Measurements from ENCODE around the gene TTC19.

The TTC19 gene

DNA sequence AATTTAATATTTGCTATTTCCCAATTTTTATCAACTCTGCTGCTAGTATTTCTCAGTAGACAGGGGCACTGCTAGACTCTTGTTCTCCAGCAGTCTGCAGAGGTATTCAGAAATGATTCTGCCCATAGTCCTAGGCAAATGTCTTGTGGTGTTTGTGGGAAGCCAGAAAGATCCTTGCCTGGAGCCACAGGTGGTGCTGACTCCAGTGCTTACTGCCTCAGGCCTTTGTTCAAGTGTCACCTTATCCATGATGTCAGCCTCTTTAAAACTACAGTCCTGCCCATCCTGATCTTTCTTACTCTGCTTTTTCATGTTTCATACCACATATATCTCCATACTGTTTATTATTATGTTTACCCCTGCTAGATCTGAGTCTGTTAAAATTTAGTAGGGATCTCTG is 26.6 kb upstream of the TTC19 start:
- Histone ChIP-seq H3K14ac (ENCODE audit: low read length) (no peak overlapping the region), H3K36me3 (replicated peaks in 1 of 2; ENCODE audit: control insufficient read depth in 2 of 2, insufficient read depth in 2 of 2, low read length in 2 of 2) (peaks cover 7 to 31% of the 10 kb centered on the region in 2 donors), H3K27ac (replicated peaks; ENCODE audit: low read length) (no peak overlapping the region), H3K9ac (ENCODE audit: low read depth, low read length, poor library complexity) (no peak overlapping the region), H3K4me2 (ENCODE audit: insufficient read depth, low read length, poor library complexity, severe bottlenecking) (no peak overlapping the region), H2BK120ac (ENCODE audit: low read depth, low read length) (no peak overlapping the region), H3K18ac (ENCODE audit: low read length) (no peak overlapping the region), H2BK12ac (ENCODE audit: low read length) (no peak overlapping the region), H2BK5ac (ENCODE audit: low read length) (no peak overlapping the region), H3K9me3 (replicated peaks in 1 of 2; ENCODE audit: control insufficient read depth in 2 of 2, insufficient read depth in 1 of 2, low read depth in 1 of 2, low read length in 2 of 2) (peaks cover 2% of the 10 kb centered on the region in 2 donors), H3K27me3 (ENCODE audit: control insufficient read depth in 3 of 3, insufficient read depth in 3 of 3, low read depth in 1 of 3, low read length in 3 of 3) (no peaks in the 10 kb centered on the region), H3K79me1 (ENCODE audit: low read depth, low read length) (no peaks in the 10 kb centered on the region), H2BK15ac (ENCODE audit: low read length) (no peak overlapping the region), H3K4me3 (ENCODE audit: low read length in 2 of 2) (no peak overlapping the region), H4K8ac (ENCODE audit: low read depth, low read length) (no peak overlapping the region), H3K4ac (ENCODE audit: low read length) (no peak overlapping the region), H3K23ac (ENCODE audit: low read depth, low read length, poor library complexity) (no peak overlapping the region), H3K4me1 (ENCODE audit: control insufficient read depth in 2 of 2, insufficient read depth in 1 of 2, low read depth in 1 of 2, low read length in 2 of 2) (peaks cover under 1 to 3% of the 10 kb centered on the region in 2 donors), H4K91ac (ENCODE audit: low read depth, low read length, poor library complexity) (no peak overlapping the region), H2AK5ac (ENCODE audit: low read depth, low read length) (no peak overlapping the region), H2AFZ (ENCODE audit: low read length) (no peak overlapping the region)
- no peak for DNase-seq (ENCODE audit: low spot score)

DNA sequence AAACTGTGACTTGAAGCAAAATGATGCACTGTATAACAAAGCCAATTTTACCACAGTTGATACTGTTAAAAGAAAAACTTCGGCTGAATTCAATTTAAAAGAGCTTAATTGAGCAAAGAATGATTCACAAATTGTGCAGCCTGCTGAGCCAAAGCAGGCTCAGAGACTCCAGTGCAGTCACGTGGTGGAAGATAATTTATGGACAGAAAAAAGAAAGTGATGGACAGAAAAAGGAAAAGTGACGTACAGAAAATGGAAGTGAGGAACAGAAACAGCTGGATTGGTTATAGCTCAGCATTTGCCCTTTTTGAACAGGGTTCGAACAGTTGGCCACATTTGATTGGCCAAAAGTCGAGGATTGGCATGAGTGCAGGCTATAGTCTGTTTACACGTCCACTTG is 25.8 kb upstream of the TTC19 start:
- Histone ChIP-seq H3K27me3 (ENCODE audit: control insufficient read depth in 3 of 3, insufficient read depth in 3 of 3, low read depth in 1 of 3, low read length in 3 of 3) (no peaks in the 10 kb centered on the region), H2BK120ac (ENCODE audit: low read depth, low read length) (no peak overlapping the region), H2BK5ac (ENCODE audit: low read length) (no peak overlapping the region), H2AK5ac (ENCODE audit: low read depth, low read length) (no peak overlapping the region), H2AFZ (ENCODE audit: low read length) (no peak overlapping the region), H2BK15ac (ENCODE audit: low read length) (no peak overlapping the region), H3K4me1 (ENCODE audit: control insufficient read depth in 2 of 2, insufficient read depth in 1 of 2, low read depth in 1 of 2, low read length in 2 of 2) (peaks cover 0 to 1% of the 10 kb centered on the region in 2 donors), H3K36me3 (replicated peaks in 1 of 2; ENCODE audit: control insufficient read depth in 2 of 2, insufficient read depth in 2 of 2, low read length in 2 of 2) (peaks cover 10 to 36% of the 10 kb centered on the region in 2 donors), H4K91ac (ENCODE audit: low read depth, low read length, poor library complexity) (no peak overlapping the region), H3K23ac (ENCODE audit: low read depth, low read length, poor library complexity) (no peak overlapping the region), H3K4me3 (ENCODE audit: low read length in 2 of 2) (no peak overlapping the region), H3K9ac (ENCODE audit: low read depth, low read length, poor library complexity) (no peak overlapping the region), H3K27ac (replicated peaks; ENCODE audit: low read length) (no peak overlapping the region), H2BK12ac (ENCODE audit: low read length) (no peak overlapping the region), H3K14ac (ENCODE audit: low read length) (no peak overlapping the region), H3K9me3 (replicated peaks in 1 of 2; ENCODE audit: control insufficient read depth in 2 of 2, insufficient read depth in 1 of 2, low read depth in 1 of 2, low read length in 2 of 2) (peaks cover 2% of the 10 kb centered on the region in 2 donors), H3K4ac (ENCODE audit: low read length) (no peak overlapping the region), H3K4me2 (ENCODE audit: insufficient read depth, low read length, poor library complexity, severe bottlenecking) (no peak overlapping the region), H3K18ac (ENCODE audit: low read length) (no peak overlapping the region), H3K79me1 (ENCODE audit: low read depth, low read length) (no peaks in the 10 kb centered on the region), H4K8ac (ENCODE audit: low read depth, low read length) (no peak overlapping the region)
- DNase-seq (ENCODE audit: low spot score): no peak
- no CpG with 5 or more reads among the region's 6 CpGs for WGBS, 2 donors (ENCODE audit: extremely low coverage in 2 of 2, insufficient read length in 2 of 2, insufficient replicate concordance in 1 of 2)

DNA sequence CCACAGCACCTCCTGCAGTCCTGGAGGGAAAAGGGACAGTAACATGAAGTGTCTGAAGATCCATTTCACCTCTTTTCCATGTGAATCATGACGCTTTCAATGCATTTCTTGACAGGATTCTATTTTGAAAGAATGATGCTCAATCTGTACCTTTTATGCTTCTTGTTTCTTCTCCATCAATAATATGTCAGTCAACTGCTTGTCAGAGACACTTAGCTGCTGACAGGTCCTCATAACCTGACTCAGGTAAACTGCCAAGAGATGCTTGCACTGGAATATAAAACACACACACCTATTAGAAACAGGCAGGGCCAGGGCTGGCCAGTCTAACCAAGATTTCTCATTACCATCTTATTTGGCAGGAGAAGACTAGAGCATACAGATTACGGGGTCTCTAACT is 21.7 kb upstream of the TTC19 start:
- Histone ChIP-seq H3K4ac (ENCODE audit: low read length) (no peak overlapping the region), H2BK12ac (ENCODE audit: low read length) (no peak overlapping the region), H3K4me2 (ENCODE audit: insufficient read depth, low read length, poor library complexity, severe bottlenecking) (no peak overlapping the region), H3K79me1 (ENCODE audit: low read depth, low read length) (no peaks in the 10 kb centered on the region), H2BK15ac (ENCODE audit: low read length) (no peak overlapping the region), H3K14ac (ENCODE audit: low read length) (no peak overlapping the region), H4K8ac (ENCODE audit: low read depth, low read length) (no peak overlapping the region), H3K9me3 (replicated peaks in 1 of 2; ENCODE audit: control insufficient read depth in 2 of 2, insufficient read depth in 1 of 2, low read depth in 1 of 2, low read length in 2 of 2) (peaks cover 6 to 9% of the 10 kb centered on the region in 2 donors), H3K4me3 (ENCODE audit: low read length in 2 of 2) (no peak overlapping the region), H4K91ac (ENCODE audit: low read depth, low read length, poor library complexity) (no peak overlapping the region), H2BK120ac (ENCODE audit: low read depth, low read length) (no peak overlapping the region), H3K27ac (replicated peaks; ENCODE audit: low read length) (no peak overlapping the region), H3K36me3 (replicated peaks in 1 of 2; ENCODE audit: control insufficient read depth in 2 of 2, insufficient read depth in 2 of 2, low read length in 2 of 2) (peaks cover 21 to 65% of the 10 kb centered on the region in 2 donors), H3K23ac (ENCODE audit: low read depth, low read length, poor library complexity) (no peak overlapping the region), H3K4me1 (ENCODE audit: control insufficient read depth in 2 of 2, insufficient read depth in 1 of 2, low read depth in 1 of 2, low read length in 2 of 2) (no peaks in the 10 kb centered on the region), H2AK5ac (ENCODE audit: low read depth, low read length) (no peak overlapping the region), H3K18ac (ENCODE audit: low read length) (no peak overlapping the region), H2AFZ (ENCODE audit: low read length) (no peak overlapping the region), H3K9ac (ENCODE audit: low read depth, low read length, poor library complexity) (no peak overlapping the region), H2BK5ac (ENCODE audit: low read length) (no peak overlapping the region), H3K27me3 (ENCODE audit: control insufficient read depth in 3 of 3, insufficient read depth in 3 of 3, low read depth in 1 of 3, low read length in 3 of 3) (no peaks in the 10 kb centered on the region)
- WGBS, 2 donors (ENCODE audit: extremely low coverage in 2 of 2, insufficient read length in 2 of 2, insufficient replicate concordance in 1 of 2): no CpG with 5 or more reads among the region's 2 CpGs
- no peak for DNase-seq (ENCODE audit: low spot score)

DNA sequence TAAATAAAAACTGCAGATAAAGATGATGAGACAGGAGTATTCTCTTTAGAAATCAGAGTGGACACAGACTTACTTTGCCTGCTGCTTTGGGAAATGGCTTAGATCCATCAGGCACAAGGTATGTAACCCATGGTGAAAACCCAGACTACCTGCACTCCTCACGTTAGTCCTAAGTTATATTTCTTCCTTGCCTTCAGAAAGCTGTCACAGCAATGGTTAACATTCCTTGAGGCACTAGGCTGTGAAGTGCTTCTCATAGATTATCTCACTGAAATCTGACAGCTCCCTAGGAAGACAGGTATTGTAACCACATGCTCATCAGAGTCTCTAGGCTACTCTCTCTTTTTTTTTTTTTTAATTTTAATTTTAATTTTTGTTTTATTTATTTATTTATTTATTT is 21.0 kb upstream of the TTC19 start:
- Histone ChIP-seq H3K27me3 (ENCODE audit: control insufficient read depth in 3 of 3, insufficient read depth in 3 of 3, low read depth in 1 of 3, low read length in 3 of 3) (no peaks in the 10 kb centered on the region), H3K23ac (ENCODE audit: low read depth, low read length, poor library complexity) (no peak overlapping the region), H3K9ac (ENCODE audit: low read depth, low read length, poor library complexity) (no peak overlapping the region), H4K91ac (ENCODE audit: low read depth, low read length, poor library complexity) (no peak overlapping the region), H2BK12ac (ENCODE audit: low read length) (no peak overlapping the region), H2AK5ac (ENCODE audit: low read depth, low read length) (no peak overlapping the region), H3K4me3 (ENCODE audit: low read length in 2 of 2) (no peak overlapping the region), H4K8ac (ENCODE audit: low read depth, low read length) (no peak overlapping the region), H3K9me3 (replicated peaks in 1 of 2; ENCODE audit: control insufficient read depth in 2 of 2, insufficient read depth in 1 of 2, low read depth in 1 of 2, low read length in 2 of 2) (peaks cover 6 to 7% of the 10 kb centered on the region in 2 donors), H3K4me2 (ENCODE audit: insufficient read depth, low read length, poor library complexity, severe bottlenecking) (no peak overlapping the region), H2AFZ (ENCODE audit: low read length) (no peak overlapping the region), H3K79me1 (ENCODE audit: low read depth, low read length) (no peaks in the 10 kb centered on the region), H2BK5ac (ENCODE audit: low read length) (no peak overlapping the region), H3K27ac (replicated peaks; ENCODE audit: low read length) (no peak overlapping the region), H3K4me1 (ENCODE audit: control insufficient read depth in 2 of 2, insufficient read depth in 1 of 2, low read depth in 1 of 2, low read length in 2 of 2) (no peaks in the 10 kb centered on the region), H2BK120ac (ENCODE audit: low read depth, low read length) (no peak overlapping the region), H3K14ac (ENCODE audit: low read length) (no peak overlapping the region), H2BK15ac (ENCODE audit: low read length) (no peak overlapping the region), H3K18ac (ENCODE audit: low read length) (no peak overlapping the region), H3K4ac (ENCODE audit: low read length) (no peak overlapping the region), H3K36me3 (replicated peaks in 1 of 2; ENCODE audit: control insufficient read depth in 2 of 2, insufficient read depth in 2 of 2, low read length in 2 of 2) (peaks cover 21 to 70% of the 10 kb centered on the region in 2 donors)
- no peak for DNase-seq (ENCODE audit: low spot score)
- no CpG with 5 or more reads among the region's 1 CpG for WGBS, 2 donors (ENCODE audit: extremely low coverage in 2 of 2, insufficient read length in 2 of 2, insufficient replicate concordance in 1 of 2)

Measured in neuronal stem cell (in vitro differentiated cells).